Measurements from ENCODE around the gene SPCS1. TPM values are rescaled to one million over a fixed set of nuclear protein-coding genes. Genes with fewer than 3 reads are reported as not detected.

Gene SPCS1
- total RNA-seq, 1 donor, result 111 TPM

GRCh38 chr3:52693071-52693470 lies 12.8 kb upstream of the SPCS1 start:
- H3K4me3 ChIP-seq (ENCODE audit: low read depth, low read length), result no peak overlapping the region
- no peak for TF ChIP-seq CTCF (IDR thresholded peaks at IDR 0.05; ENCODE audit: insufficient read depth, low read length)
- no peak for DNase-seq (ENCODE audit: low read depth)

DNA sequence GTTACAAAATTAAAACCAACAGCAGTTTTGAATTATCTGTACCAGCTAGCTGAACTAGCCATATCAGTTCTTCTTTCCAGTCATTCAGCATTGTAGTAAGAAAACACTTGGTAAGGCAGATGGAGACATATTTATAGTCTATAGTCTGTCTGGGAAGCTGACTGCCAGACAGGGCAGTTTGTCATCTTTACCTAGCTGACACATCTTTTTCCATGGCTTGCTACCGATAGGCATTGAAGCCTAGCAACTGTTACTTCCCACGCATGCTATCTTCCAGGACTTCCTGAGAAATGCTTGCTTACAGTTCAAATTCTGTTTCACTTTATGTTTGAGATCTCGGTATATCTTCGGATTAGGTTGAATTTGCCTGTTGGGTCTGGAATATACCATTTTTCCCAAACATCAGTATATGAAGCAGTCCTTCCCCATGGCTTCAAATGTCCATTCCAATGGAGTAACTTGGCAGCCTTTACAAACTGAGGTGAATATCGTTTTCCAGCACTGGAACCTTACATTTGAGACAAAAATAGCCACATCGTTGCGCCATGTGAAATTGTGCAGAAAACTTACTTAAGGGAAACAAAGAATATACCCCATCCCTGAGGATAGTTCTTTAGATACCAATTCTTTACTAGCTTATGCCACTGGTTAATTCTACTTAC lies 11.2 kb upstream of the SPCS1 start:
- no peak for TF ChIP-seq CTCF (IDR thresholded peaks at IDR 0.05; ENCODE audit: insufficient read depth, low read length)
- no peak overlapping the region for H3K4me3 ChIP-seq (ENCODE audit: low read depth, low read length)
- DNase-seq (ENCODE audit: low read depth), result no peak

DNA sequence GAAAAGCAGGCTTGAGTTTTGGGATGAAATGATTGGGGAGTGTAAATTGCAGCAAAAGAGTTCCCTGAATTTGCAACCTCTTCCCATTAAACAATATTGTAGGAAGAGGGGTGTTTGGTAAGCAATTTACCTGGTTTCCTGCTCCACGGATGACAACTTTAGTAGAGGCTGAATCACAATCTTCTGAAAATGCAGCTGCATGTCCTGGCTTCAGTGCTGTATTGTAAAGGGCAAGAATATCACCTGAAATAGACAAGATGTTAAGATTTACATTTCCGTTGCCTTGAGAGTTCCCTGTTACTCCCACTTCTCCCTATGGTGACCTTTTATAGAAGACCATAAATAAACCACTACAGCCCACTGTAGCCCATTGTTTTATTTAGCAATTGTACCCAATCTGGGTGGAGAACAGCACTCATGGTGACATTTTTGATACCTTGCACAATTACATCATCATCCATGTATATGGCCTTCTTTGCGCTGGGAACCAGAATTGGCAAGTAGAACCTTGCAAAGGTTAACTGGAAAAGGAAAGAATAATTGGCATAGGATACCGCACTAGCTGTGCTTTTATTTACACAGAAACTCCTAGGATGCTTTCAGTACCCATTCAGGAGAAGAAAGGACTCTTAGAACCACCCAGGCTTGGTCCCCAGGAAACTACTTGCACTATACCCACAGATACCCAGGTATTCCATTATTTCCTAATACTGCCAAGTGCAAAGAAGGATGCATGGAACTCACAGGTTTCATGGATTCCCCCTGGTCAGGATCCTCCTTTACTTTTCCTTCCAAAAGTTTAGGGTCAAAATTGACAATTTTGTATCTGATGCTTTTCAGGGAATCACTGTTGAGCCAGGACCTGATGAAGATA lies 9.9 kb upstream of the SPCS1 start:
- no peak for TF ChIP-seq CTCF (IDR thresholded peaks at IDR 0.05; ENCODE audit: insufficient read depth, low read length)
- H3K4me3 ChIP-seq (ENCODE audit: low read depth, low read length), result no peak overlapping the region
- DNase-seq (ENCODE audit: low read depth), result no peak

- DNase-seq (ENCODE audit: low read depth), result no peak
- no peak for TF ChIP-seq CTCF (IDR thresholded peaks at IDR 0.05; ENCODE audit: insufficient read depth, low read length)
- no peak overlapping the region for H3K4me3 ChIP-seq (ENCODE audit: low read depth, low read length)
These were observed 8.9 kb upstream of the SPCS1 start for GRCh38 chr3:52696830-52697631.

DNA sequence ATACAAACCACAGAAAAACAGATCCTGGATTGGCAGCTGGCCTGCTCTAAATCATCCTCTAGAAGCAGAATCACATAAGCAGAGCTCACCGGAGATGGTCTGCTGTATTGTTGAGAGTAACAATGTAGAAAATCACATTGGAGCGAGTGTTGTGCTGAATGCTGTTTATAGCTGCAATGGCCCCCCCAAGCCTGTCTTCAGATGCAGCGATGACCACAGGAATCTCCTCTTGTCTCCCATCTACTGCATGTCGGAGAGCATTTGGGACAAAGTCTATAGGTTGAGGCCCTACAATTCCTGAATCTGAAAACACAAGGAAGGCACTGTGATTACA lies 8.3 kb upstream of the SPCS1 start:
- no peak overlapping the region for H3K4me3 ChIP-seq (ENCODE audit: low read depth, low read length)
- TF ChIP-seq CTCF (IDR thresholded peaks at IDR 0.05; ENCODE audit: insufficient read depth, low read length), result no peak
- no peak for DNase-seq (ENCODE audit: low read depth)

GRCh38 chr3:52703341-52703740 lies 2.6 kb upstream of the SPCS1 start:
- no peak for DNase-seq (ENCODE audit: low read depth)
- no peak for TF ChIP-seq CTCF (IDR thresholded peaks at IDR 0.05; ENCODE audit: insufficient read depth, low read length)
- peak overlapping the region; percentile 98 for H3K4me3 ChIP-seq (ENCODE audit: low read depth, low read length)

Data from fibroblast of the aortic adventitia (primary cell).